Keratinocyte (primary cell): ENCODE data around the gene U2SURP. TPM values are rescaled to one million over a fixed set of nuclear protein-coding genes. Genes with fewer than 3 reads are reported as not detected.

Experiments
- DNase-seq: peaks from one replicate; pipeline ENCODE4 v3.0.0-alpha.2; 2011; ENCODE audit warnings: low read depth, missing footprints, low spot score
- FAIRE-seq: peaks from 2 replicates; lab custom pipeline; 2011; peaks lifted over from hg19 to GRCh38; lab: Jason Lieb, UNC
- H2AFZ ChIP-seq: 2 replicates; pipeline ENCODE4 v1.6.0; 2012; ENCODE audit warnings: low read length, control low read depth, inconsistent platforms; ENCODE audit not compliant: control insufficient read depth
- H3K27ac ChIP-seq: 2 replicates; pipeline ENCODE4 v1.5.1; 2011; ENCODE audit warnings: low read length; ENCODE audit not compliant: control insufficient read depth, insufficient read depth
- H3K27me3 ChIP-seq: 3 replicates; pipeline ENCODE4 v1.6.0; 2011; ENCODE audit warnings: low read length; ENCODE audit not compliant: control insufficient read depth, insufficient read depth; ENCODE audit errors: extremely low read depth
- H3K36me3 ChIP-seq, 2 experiments: 2 replicates in 1 of 2; 3 replicates in 1 of 2; pipeline ENCODE4 v1.5.1; 2011; ENCODE audit warnings: low read length in 2 of 2, mild to moderate bottlenecking in 1 of 2; ENCODE audit not compliant: control insufficient read depth in 2 of 2, insufficient read depth in 2 of 2; ENCODE audit errors: extremely low read depth in 1 of 2
- H3K4me1 ChIP-seq: 3 replicates; pipeline ENCODE4 v1.5.1; 2011; ENCODE audit warnings: low read length; ENCODE audit not compliant: control insufficient read depth, insufficient read depth; ENCODE audit errors: extremely low read depth
- H3K4me2 ChIP-seq: 3 replicates; pipeline ENCODE4 v1.6.0; 2011; ENCODE audit warnings: low read depth, low read length; ENCODE audit not compliant: control insufficient read depth, insufficient read depth; ENCODE audit errors: extremely low read depth
- H3K4me3 ChIP-seq, 3 experiments: fragments of 200-600 bp in 1 of 3; sonication (generic) in 1 of 3; 2 replicates in 2 of 3; 3 replicates in 1 of 3; pipeline ENCODE4 v1.5.1; 2011 to 2016; ENCODE audit warnings: low read length in 3 of 3, mild to moderate bottlenecking in 3 of 3, control low read depth in 2 of 3, inconsistent platforms in 1 of 3, low read depth in 1 of 3, mixed read lengths in 1 of 3, mixed run types in 1 of 3, moderate library complexity in 1 of 3; ENCODE audit not compliant: control insufficient read depth in 2 of 3, insufficient read depth in 2 of 3; ENCODE audit errors: extremely low read depth in 1 of 3
- H3K79me2 ChIP-seq: 2 replicates; pipeline ENCODE4 v1.6.0; 2012; ENCODE audit warnings: low read length; ENCODE audit not compliant: control insufficient read depth, insufficient read depth
- H3K9ac ChIP-seq: 3 replicates; pipeline ENCODE4 v1.6.0; 2011; ENCODE audit warnings: low read length; ENCODE audit not compliant: control insufficient read depth, insufficient read depth; ENCODE audit errors: extremely low read depth
- H3K9me1 ChIP-seq: 3 replicates; pipeline ENCODE4 v1.6.0; 2011; ENCODE audit warnings: low read length; ENCODE audit not compliant: control insufficient read depth, insufficient read depth; ENCODE audit errors: extremely low read depth
- H3K9me3 ChIP-seq: 2 replicates; pipeline ENCODE4 v1.5.1; 2012; ENCODE audit warnings: low read depth, low read length; ENCODE audit not compliant: control insufficient read depth
- H4K20me1 ChIP-seq: 3 replicates; pipeline ENCODE4 v1.6.0; 2011; ENCODE audit warnings: low read length; ENCODE audit not compliant: control insufficient read depth, insufficient read depth; ENCODE audit errors: extremely low read depth
- CTCF ChIP-seq, 3 experiments: IDR thresholded peaks in 1 of 3; conservative IDR thresholded peaks in 1 of 3; optimal IDR thresholded peaks in 1 of 3; 2 replicates in 2 of 3; 3 replicates in 1 of 3; pipeline versions ENCODE3 to v1.5.1; 2011; ENCODE audit warnings: low read length in 3 of 3, mild to moderate bottlenecking in 3 of 3, moderate library complexity in 2 of 3, control low read depth in 1 of 3, inconsistent platforms in 1 of 3; ENCODE audit not compliant: insufficient read depth in 2 of 3; ENCODE audit errors: extremely low read depth in 1 of 3
- EZH2 ChIP-seq: IDR thresholded peaks from one replicate; pipeline ENCODE4 v1.6.1; 2012; ENCODE audit warnings: inconsistent platforms, mild to moderate bottlenecking, low read length, moderate library complexity
- dilution Hi-C: fragments of 300-500 bp; cut with MboI; formaldehyde crosslinking; loops from one replicate; pipeline ENCODE4 v1.7.0; 2020; ENCODE audit warnings: low sequenced_read_pairs; ENCODE audit not compliant: extremely low pct_ligation_motif_present
- polyA plus RNA-seq, 5 experiments: library from polyadenylated mRNA; depleted of rRNA in 3 of 5; stranded (reverse) in 3 of 5; stranded (forward) in 1 of 5; unstranded in 1 of 5; fragments of >200 nt; gene quantifications; 1 replicate in 1 of 5; 2 replicates in 3 of 5; 3 replicates in 1 of 5; pipeline versions ENCODE4 v1.2.1 to v1.2.3, GENCODE V29; 2011 to 2012; ENCODE audit warnings: missing spikeins in 2 of 5, low read depth in 1 of 5, low replicate concordance in 1 of 5

U2SURP gene
- polyA plus RNA-seq, 1 donor (not counting 4 experiments of a cell fraction or from before 2014, with no cell fraction given) = 75.9 TPM

GRCh38 chr3:142952272-142953193, 48.8 kb upstream of the U2SURP start:
- H3K4me1 ChIP-seq = peaks cover 3% of the 10 kb centered on the region
- H4K20me1 ChIP-seq = no peaks in the 10 kb centered on the region
- no peaks in the 10 kb centered on the region for H3K79me2 ChIP-seq
- dilution Hi-C loops = no loop called here
- no peak overlapping the region for H3K9ac ChIP-seq
- H3K4me2 ChIP-seq = no peak overlapping the region
- H3K4me3 ChIP-seq = no peak overlapping the region
- no peaks in the 10 kb centered on the region for H3K27me3 ChIP-seq
- DNase-seq = no peak
- H3K36me3 ChIP-seq = no peaks in the 10 kb centered on the region
- FAIRE-seq = peak; percentile 32
- no peaks in the 10 kb centered on the region for H3K9me1 ChIP-seq
- H2AFZ ChIP-seq = no peak overlapping the region
- no peaks in the 10 kb centered on the region for H3K9me3 ChIP-seq
- no peak overlapping the region for H3K27ac ChIP-seq
- TF ChIP-seq EZH2 (no peak), CTCF (optimal IDR thresholded peaks at IDR 0.05 in 1 of 3, IDR thresholded peaks at IDR 0.05 in 1 of 3, conservative IDR thresholded peaks at IDR 0.05 in 1 of 3; ENCODE audit: extremely low read depth in 1 of 3, insufficient read depth in 2 of 3, low read length in 3 of 3) (no peak)

GRCh38 chr3:142953443-142953842, 47.9 kb upstream of the U2SURP start:
- Histone ChIP-seq H3K4me1 (peaks cover 4% of the 10 kb centered on the region), H3K36me3 (no peaks in the 10 kb centered on the region), H3K9me1 (no peaks in the 10 kb centered on the region), H3K27me3 (no peaks in the 10 kb centered on the region), H3K4me3 (no peak overlapping the region), H3K79me2 (no peaks in the 10 kb centered on the region), H4K20me1 (no peaks in the 10 kb centered on the region), H3K27ac (no peak overlapping the region), H3K4me2 (no peak overlapping the region), H2AFZ (no peak overlapping the region), H3K9me3 (no peaks in the 10 kb centered on the region), H3K9ac (no peak overlapping the region)
- FAIRE-seq (no peak), DNase-seq (no peak)
- dilution Hi-C loops = no loop called here
- no peak for TF ChIP-seq EZH2
- no peak for TF ChIP-seq CTCF (optimal IDR thresholded peaks at IDR 0.05 in 1 of 3, IDR thresholded peaks at IDR 0.05 in 1 of 3, conservative IDR thresholded peaks at IDR 0.05 in 1 of 3; ENCODE audit: extremely low read depth in 1 of 3, insufficient read depth in 2 of 3, low read length in 3 of 3)
